PC-3 (cell line): Measurements from ENCODE around the gene CFAP57. TPM values are rescaled to one million over a fixed set of nuclear protein-coding genes. Genes with fewer than 3 reads are reported as not detected.

Source experiments
- ATAC-seq: fragments of 200-7000 bp; cut with Tn5 transposase; 2 replicates; pipeline ENCODE4 v1.9.1; 2020; ENCODE audit warnings: mild to moderate bottlenecking, moderate library complexity
- BruUV-seq: library from RNA; stranded (reverse); fragments of 400-500 nt; replicated peaks from 2 replicates; lab custom pipeline; 2021; lab: Mats Ljungman, UMichigan
- CTCF ChIA-PET: fragments of 300-600 bp; sonication (Branson Sonifier 250); formaldehyde crosslinking; loops from one replicate; lab custom pipeline; 2022; ENCODE audit warnings: antibody characterized with exemption; lab: Charles Lee
- POLR2A ChIA-PET: fragments of 300-600 bp; sonication (Branson Sonifier 250); formaldehyde crosslinking; loops from one replicate; lab custom pipeline; 2022; ENCODE audit warnings: antibody characterized with exemption; ENCODE audit not compliant: unreplicated experiment; lab: Charles Lee
- DNase-seq: peaks from one replicate; pipeline ENCODE4 v3.0.0-alpha.2; 2015
- H2AFZ ChIP-seq: fragments of 300-600 bp; sonication (generic); 2 replicates; pipeline ENCODE4 v1.6.0; 2016; ENCODE audit warnings: antibody characterized with exemption, low read length
- H3F3A ChIP-seq: fragments of 300-600 bp; sonication (generic); one replicate; pipeline ENCODE4 v1.6.0; 2017; ENCODE audit warnings: antibody characterized with exemption, low read length, control low read depth, mild to moderate bottlenecking; ENCODE audit not compliant: unreplicated experiment
- H3K27ac ChIP-seq: fragments of 300-600 bp; sonication (generic); 2 replicates; pipeline ENCODE4 v1.5.1; 2016; ENCODE audit warnings: mild to moderate bottlenecking, low read length
- H3K27me3 ChIP-seq: fragments of 300-600 bp; sonication (generic); 2 replicates; pipeline ENCODE4 v1.6.1; 2016; ENCODE audit warnings: low read length, mixed read lengths
- H3K36me3 ChIP-seq: fragments of 300-600 bp; sonication (generic); 2 replicates; pipeline ENCODE4 v1.6.1; 2016; ENCODE audit warnings: low read depth, mixed run types, low read length, mixed read lengths
- H3K4me1 ChIP-seq: fragments of 300-600 bp; sonication (generic); 2 replicates; pipeline ENCODE4 v1.5.1; 2016; ENCODE audit warnings: low read length; ENCODE audit not compliant: insufficient read depth
- H3K4me2 ChIP-seq: fragments of 300-600 bp; sonication (generic); 2 replicates; pipeline ENCODE4 v1.6.0; 2016; ENCODE audit warnings: low read length
- H3K4me3 ChIP-seq: fragments of 300-600 bp; sonication (generic); 2 replicates; pipeline ENCODE4 v1.5.1; 2016; ENCODE audit warnings: mild to moderate bottlenecking, low read length, mixed read lengths
- H3K79me2 ChIP-seq: fragments of 300-600 bp; sonication (generic); 2 replicates; pipeline ENCODE4 v1.6.1; 2017; ENCODE audit warnings: low read length, mixed read lengths
- H3K9ac ChIP-seq: fragments of 300-600 bp; sonication (generic); 2 replicates; pipeline ENCODE4 v1.6.0; 2016; ENCODE audit warnings: mild to moderate bottlenecking, low read length
- H3K9me2 ChIP-seq: fragments of 300-600 bp; sonication (generic); replicated peaks from 2 replicates; pipeline ENCODE4 v1.6.1; 2016; ENCODE audit warnings: mixed run types, low read length, mixed read lengths
- H3K9me3 ChIP-seq: fragments of 300-600 bp; sonication (generic); 2 replicates; pipeline ENCODE4 v1.6.1; 2016; ENCODE audit warnings: low read length, mixed read lengths
- H4K20me1 ChIP-seq: fragments of 300-600 bp; sonication (generic); 2 replicates; pipeline ENCODE4 v1.6.1; 2016; ENCODE audit warnings: low read length, mixed read lengths
- EZH2 ChIP-seq: fragments of 300-600 bp; sonication (generic); IDR thresholded peaks from one replicate; pipeline ENCODE4 v1.6.1; 2017; ENCODE audit warnings: antibody characterized with exemption, mild to moderate bottlenecking, low read length; ENCODE audit not compliant: unreplicated experiment
- EZH2phosphoT487 ChIP-seq: fragments of 300-600 bp; sonication (generic); IDR thresholded peaks from 2 replicates; pipeline ENCODE4 v1.6.1; 2018; ENCODE audit warnings: mild to moderate bottlenecking, antibody characterized with exemption, low read length, borderline replicate concordance
- intact Hi-C: fragments of 100-400 bp; cut with micrococcal nuclease; formaldehyde crosslinking; loops from 2 replicates; pipeline ENCODE4 v1.9.0; 2023
- total RNA-seq: library from RNA; depleted of rRNA; stranded (reverse); fragments of >200 nt; gene quantifications from 2 replicates; pipeline ENCODE4 v1.2.3, GENCODE V29; 2014
- TF ChIP-seq, protein P1 (sequence below): fragments of 300-600 bp; sonication (generic); conservative IDR thresholded peaks from 2 replicates; pipeline ENCODE4 v1.5.1; 2017; ENCODE audit warnings: antibody characterized with exemption, low read depth, mild to moderate bottlenecking, low read length

CFAP57 gene
- total RNA-seq, 1 experiment from 2014 or later: 1.2 TPM

DNA sequence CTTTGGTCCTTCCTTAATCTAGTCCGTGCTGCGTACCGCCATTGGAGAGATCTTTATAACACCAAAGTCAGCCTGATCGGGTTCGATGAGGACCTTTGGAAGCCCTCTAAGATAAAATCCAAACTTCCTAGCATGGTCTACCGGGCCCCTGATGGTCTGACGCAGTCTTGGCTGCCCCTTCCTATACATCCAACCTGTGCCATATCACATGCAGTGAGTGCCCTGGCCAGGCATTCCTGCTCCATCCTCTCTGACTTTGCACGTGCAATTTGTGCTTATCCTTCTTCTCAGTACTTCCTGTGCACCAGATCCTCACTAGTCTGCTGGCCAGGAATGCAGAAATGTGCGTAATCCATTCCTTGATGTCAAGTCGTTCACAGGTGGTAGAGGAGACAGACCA is 45.6 kb downstream of the CFAP57 start:
- no peak overlapping the region for H2AFZ ChIP-seq
- no peaks in the 10 kb centered on the region for H3K4me1 ChIP-seq
- ChIA-PET CTCF (no interaction called here), POLR2A (no interaction called here)
- intact Hi-C loops: no loop called here
- no peaks in the 10 kb centered on the region for H3K27me3 ChIP-seq
- no peaks in the 10 kb centered on the region for H3K36me3 ChIP-seq
- no peaks in the 10 kb centered on the region for H4K20me1 ChIP-seq
- no peak overlapping the region for H3K4me3 ChIP-seq
- H3K27ac ChIP-seq: no peak overlapping the region
- TF ChIP-seq, protein P1, sequence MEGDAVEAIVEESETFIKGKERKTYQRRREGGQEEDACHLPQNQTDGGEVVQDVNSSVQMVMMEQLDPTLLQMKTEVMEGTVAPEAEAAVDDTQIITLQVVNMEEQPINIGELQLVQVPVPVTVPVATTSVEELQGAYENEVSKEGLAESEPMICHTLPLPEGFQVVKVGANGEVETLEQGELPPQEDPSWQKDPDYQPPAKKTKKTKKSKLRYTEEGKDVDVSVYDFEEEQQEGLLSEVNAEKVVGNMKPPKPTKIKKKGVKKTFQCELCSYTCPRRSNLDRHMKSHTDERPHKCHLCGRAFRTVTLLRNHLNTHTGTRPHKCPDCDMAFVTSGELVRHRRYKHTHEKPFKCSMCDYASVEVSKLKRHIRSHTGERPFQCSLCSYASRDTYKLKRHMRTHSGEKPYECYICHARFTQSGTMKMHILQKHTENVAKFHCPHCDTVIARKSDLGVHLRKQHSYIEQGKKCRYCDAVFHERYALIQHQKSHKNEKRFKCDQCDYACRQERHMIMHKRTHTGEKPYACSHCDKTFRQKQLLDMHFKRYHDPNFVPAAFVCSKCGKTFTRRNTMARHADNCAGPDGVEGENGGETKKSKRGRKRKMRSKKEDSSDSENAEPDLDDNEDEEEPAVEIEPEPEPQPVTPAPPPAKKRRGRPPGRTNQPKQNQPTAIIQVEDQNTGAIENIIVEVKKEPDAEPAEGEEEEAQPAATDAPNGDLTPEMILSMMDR: no peak
- TF ChIP-seq EZH2 (no peak), EZH2phosphoT487 (no peak)
- DNase-seq (no peak), ATAC-seq (no peak)
- no peaks in the 10 kb centered on the region for H3F3A ChIP-seq
- no peaks in the 10 kb centered on the region for H3K79me2 ChIP-seq
- no peaks in the 10 kb centered on the region for H3K9me3 ChIP-seq
- BruUV-seq: no TSS peak
- H3K9me2 ChIP-seq: no peaks in the 10 kb centered on the region
- H3K4me2 ChIP-seq: no peak overlapping the region
- H3K9ac ChIP-seq: no peak overlapping the region

DNA sequence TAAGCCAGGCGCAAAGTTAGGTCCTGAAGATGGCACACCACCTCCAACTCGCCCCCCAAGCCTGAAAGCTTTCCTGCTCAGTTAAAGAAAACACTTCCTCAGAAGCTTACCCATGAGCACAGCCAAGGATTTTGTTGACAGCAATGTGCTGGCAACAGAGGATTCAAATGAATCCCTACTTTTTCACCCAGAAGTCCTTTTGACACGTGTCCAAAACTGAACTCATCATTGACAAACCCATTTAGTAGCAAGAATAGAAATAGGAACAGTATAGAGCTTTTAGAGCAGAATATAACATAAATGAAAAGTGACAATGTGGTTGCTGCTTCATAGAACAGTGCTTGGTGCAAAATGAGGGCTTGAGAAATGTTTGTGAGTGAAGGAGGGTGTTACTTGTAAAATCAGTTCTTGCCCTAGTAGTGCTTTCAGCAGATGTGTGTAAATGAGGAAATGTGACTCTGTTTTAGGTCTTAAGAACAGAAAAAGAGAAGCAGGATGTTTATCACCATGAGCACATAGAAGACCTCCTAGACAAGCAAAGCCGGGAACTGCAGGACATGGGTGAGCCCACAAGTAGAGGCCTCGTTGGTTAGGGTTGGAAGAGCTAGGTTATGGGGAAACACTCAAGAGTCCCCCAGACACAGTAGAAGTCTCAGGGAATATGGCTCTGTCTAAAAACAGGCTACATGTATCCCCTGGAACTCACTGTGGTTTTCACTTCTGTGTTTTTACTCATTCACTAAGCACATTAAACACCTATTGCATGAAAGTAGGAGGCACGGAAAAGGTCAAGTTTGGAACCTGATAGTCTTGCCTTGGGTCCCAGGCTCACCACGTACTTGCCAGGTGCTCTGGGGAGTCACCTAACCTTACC is 49.0 kb downstream of the CFAP57 start:
- Histone ChIP-seq H4K20me1 (no peaks in the 10 kb centered on the region), H3K9me2 (no peaks in the 10 kb centered on the region), H3K4me2 (no peak overlapping the region), H3K27ac (no peak overlapping the region), H3K36me3 (no peaks in the 10 kb centered on the region), H3K4me1 (no peaks in the 10 kb centered on the region), H3K27me3 (no peaks in the 10 kb centered on the region), H3K79me2 (no peaks in the 10 kb centered on the region), H3K4me3 (no peak overlapping the region), H2AFZ (no peak overlapping the region), H3F3A (no peaks in the 10 kb centered on the region), H3K9ac (no peak overlapping the region), H3K9me3 (no peaks in the 10 kb centered on the region)
- intact Hi-C loops: no loop called here
- TF ChIP-seq, protein P1: no peak
- TF ChIP-seq EZH2 (no peak), EZH2phosphoT487 (no peak)
- no peak for ATAC-seq
- no peak for DNase-seq
- ChIA-PET POLR2A (no interaction called here), CTCF (interaction anchor here (0.6 kb wide), 1 partner anchor 33 kb away, joined by 3 read pairs; no protein-coding TSS in a partner anchor)
- no TSS peak for BruUV-seq

DNA sequence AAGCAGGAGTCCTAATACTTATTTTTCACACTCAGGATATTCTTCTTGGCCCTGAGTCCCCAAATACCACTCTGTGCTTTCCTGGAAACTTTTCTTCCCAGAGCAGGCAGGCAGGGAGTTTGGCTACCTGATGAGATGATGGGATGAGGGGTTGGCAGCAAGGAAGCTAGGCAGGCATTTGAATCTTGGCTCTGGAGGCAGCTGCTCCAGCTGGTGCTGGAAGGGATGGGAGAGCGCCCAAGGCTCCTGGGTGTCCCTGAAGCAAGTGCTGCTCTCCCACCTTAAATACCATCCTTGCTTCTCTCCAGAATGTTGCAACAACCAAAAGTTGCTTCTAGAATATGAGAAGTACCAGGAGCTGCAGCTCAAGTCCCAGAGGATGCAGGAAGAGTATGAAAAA is 49.7 kb downstream of the CFAP57 start:
- no peaks in the 10 kb centered on the region for H3K27me3 ChIP-seq
- no peak overlapping the region for H3K4me2 ChIP-seq
- TF ChIP-seq EZH2phosphoT487 (no peak), EZH2 (no peak)
- TF ChIP-seq, protein P1: no peak
- H3F3A ChIP-seq: no peaks in the 10 kb centered on the region
- H3K79me2 ChIP-seq: no peaks in the 10 kb centered on the region
- H3K9me3 ChIP-seq: no peaks in the 10 kb centered on the region
- H4K20me1 ChIP-seq: no peaks in the 10 kb centered on the region
- no peak overlapping the region for H3K4me3 ChIP-seq
- intact Hi-C loops: no loop called here
- H2AFZ ChIP-seq: no peak overlapping the region
- H3K9me2 ChIP-seq: no peaks in the 10 kb centered on the region
- BruUV-seq: no TSS peak
- H3K4me1 ChIP-seq: no peaks in the 10 kb centered on the region
- H3K36me3 ChIP-seq: no peaks in the 10 kb centered on the region
- ChIA-PET CTCF (no interaction called here), POLR2A (no interaction called here)
- H3K27ac ChIP-seq: no peak overlapping the region
- no peak overlapping the region for H3K9ac ChIP-seq
- no peak for ATAC-seq
- no peak for DNase-seq
